HepG2 (cell line): ENCODE measurements around the gene GOLGB1. TPM values are rescaled to one million over a fixed set of nuclear protein-coding genes. Genes with fewer than 3 reads are reported as not detected.

Experiments used
- ATAC-seq: fragments of 200-7000 bp; cut with Tn5 transposase; 3 replicates; pipeline ENCODE4 v1.9.1; 2020; ENCODE audit warnings: mild to moderate bottlenecking, moderate library complexity
- BruUV-seq: library from RNA; stranded (reverse); fragments of 400-500 nt; replicated peaks from 2 replicates; lab custom pipeline; 2021; lab: Mats Ljungman, UMichigan
- CTCF ChIA-PET: fragments of 300-600 bp; formaldehyde crosslinking; extraction: SDS; loops from one replicate; lab custom pipeline; 2021; ENCODE audit warnings: low total read pairs, inconsistent platforms, low intra/inter-chr PET ratio; lab: Yijun Ruan, JAX
- POLR2A ChIA-PET: fragments of 350-600 bp; sonication (Branson Sonifier 250); formaldehyde crosslinking; loops from one replicate; lab custom pipeline; 2020; ENCODE audit warnings: antibody characterized with exemption, inconsistent platforms; lab: Yijun Ruan, JAX
- DNase-seq: peaks from one replicate; pipeline ENCODE4 v3.0.0-alpha.2; 2015; ENCODE audit warnings: low spot score
- FAIRE-seq: peaks from 3 replicates; lab custom pipeline; 2011; peaks lifted over from hg19 to GRCh38; lab: Jason Lieb, UNC
- H2AFZ ChIP-seq: one replicate; pipeline ENCODE4 v1.6.1; 2011; ENCODE audit warnings: low read length, inconsistent platforms
- H3K27ac ChIP-seq: fragments of 300-600 bp; 3 replicates; pipeline ENCODE4 v1.8.0; 2011; ENCODE audit warnings: mixed run types, mild to moderate bottlenecking, mixed read lengths, low read length, inconsistent platforms; ENCODE audit not compliant: insufficient read depth; ENCODE audit errors: extremely low read length
- H3K27me3 ChIP-seq, 2 experiments: fragments of 200-600 bp in 1 of 2; 2 replicates in 1 of 2; 3 replicates in 1 of 2; pipeline versions ENCODE4 v1.6.0 to v1.8.0; 2011; ENCODE audit warnings: low read length in 2 of 2, mild to moderate bottlenecking in 2 of 2, moderate library complexity in 2 of 2, inconsistent platforms in 1 of 2; ENCODE audit not compliant: insufficient read depth in 2 of 2, control insufficient read depth in 1 of 2
- H3K36me3 ChIP-seq, 2 experiments: fragments of 200-600 bp in 1 of 2; replicated peaks in 1 of 2; 2 replicates in 1 of 2; 3 replicates in 1 of 2; pipeline versions ENCODE4 v1.5.1 to v1.8.0; 2011; ENCODE audit warnings: low read length in 2 of 2, inconsistent platforms in 1 of 2; ENCODE audit not compliant: insufficient read depth in 2 of 2, control insufficient read depth in 1 of 2
- H3K4me1 ChIP-seq: 2 replicates; pipeline ENCODE4 v1.5.1; 2012; ENCODE audit warnings: low read length, inconsistent platforms; ENCODE audit not compliant: insufficient read depth
- H3K4me2 ChIP-seq: 2 replicates; pipeline ENCODE4 v1.6.0; 2011; ENCODE audit warnings: low read depth, low read length, inconsistent platforms
- H3K4me3 ChIP-seq, 3 experiments: fragments of 200-600 bp in 1 of 3; sonication (generic), shearing (Covaris generic) in 1 of 3; replicated peaks in 1 of 3; 2 replicates each; pipeline ENCODE4 v1.5.1; 2011 to 2016; ENCODE audit warnings: low read length in 3 of 3, inconsistent platforms in 2 of 3, low read depth in 2 of 3, mild to moderate bottlenecking in 2 of 3, control low read depth in 1 of 3, mixed read lengths in 1 of 3; ENCODE audit not compliant: insufficient read depth in 1 of 3
- H3K79me2 ChIP-seq: one replicate; pipeline ENCODE4 v1.6.1; 2011; ENCODE audit warnings: low read length, inconsistent platforms; ENCODE audit not compliant: insufficient read depth
- H3K9ac ChIP-seq: 2 replicates; pipeline ENCODE4 v1.6.0; 2011; ENCODE audit warnings: mild to moderate bottlenecking, low read depth, low read length, inconsistent platforms; ENCODE audit not compliant: insufficient read depth
- H3K9me3 ChIP-seq: 2 replicates; pipeline ENCODE4 v1.5.1; 2012; ENCODE audit warnings: mild to moderate bottlenecking, low read length
- H4K20me1 ChIP-seq: 2 replicates; pipeline ENCODE4 v1.6.0; 2011; ENCODE audit warnings: inconsistent platforms, mild to moderate bottlenecking, low read length, moderate library complexity; ENCODE audit not compliant: insufficient read depth
- HNRNPK ChIP-seq: fragments of 200-400 bp; formaldehyde crosslinking; IDR thresholded peaks from 2 replicates; pipeline ENCODE4 v1.6.1; 2018; ENCODE audit warnings: low read length, low read depth, moderate library complexity, mild to moderate bottlenecking; ENCODE audit not compliant: poor library complexity, severe bottlenecking
- HNRNPLL ChIP-seq: fragments of 200-400 bp; formaldehyde crosslinking; IDR thresholded peaks from 2 replicates; pipeline ENCODE4 v1.6.1; 2017; ENCODE audit warnings: mild to moderate bottlenecking, low read depth, low read length; ENCODE audit not compliant: poor library complexity, severe bottlenecking
- HOXD1 ChIP-seq: sonication (generic); formaldehyde crosslinking; IDR thresholded peaks from 2 replicates; pipeline ENCODE4 v1.5.0; 2020; ENCODE audit warnings: missing genetic modification reagents
- POLR2AphosphoS5 ChIP-seq: IDR thresholded peaks from 2 replicates; pipeline ENCODE4 v1.6.1; 2012; ENCODE audit warnings: low read depth, low read length
- SNRNP70 ChIP-seq: fragments of 200-400 bp; formaldehyde crosslinking; IDR thresholded peaks from 2 replicates; pipeline ENCODE4 v1.6.1; 2017; ENCODE audit warnings: mild to moderate bottlenecking, low read depth, low read length, moderate library complexity
- ZNF281 ChIP-seq: sonication (generic); formaldehyde crosslinking; IDR thresholded peaks from 2 replicates; pipeline ENCODE4 v1.4.0; 2020; ENCODE audit warnings: missing genetic modification reagents, borderline replicate concordance
- ZSCAN29 ChIP-seq: sonication (generic); formaldehyde crosslinking; conservative IDR thresholded peaks from 2 replicates; pipeline ENCODE4 v1.4.0; 2020; ENCODE audit warnings: mild to moderate bottlenecking, missing genetic modification reagents
- in situ Hi-C: cut with HindIII; loops from 2 replicates; pipeline ENCODE4 v1.10.0; 2017; ENCODE audit warnings: low pct_unique_long_range_greater_than_20kb; ENCODE audit not compliant: extremely low pct_ligation_motif_present
- intact Hi-C: fragments of 100-400 bp; cut with micrococcal nuclease; formaldehyde crosslinking; loops from one replicate; pipeline ENCODE4 v1.10.0; 2022; ENCODE audit not compliant: unreplicated experiment
- polyA plus RNA-seq, 8 experiments: library from polyadenylated mRNA; depleted of rRNA in 3 of 8; stranded (reverse) in 7 of 8; unstranded in 1 of 8; fragments of >200 nt; fragmentation: Illumina TruSeq in 4 of 8; extraction: Trizol in 4 of 8; gene quantifications; 2 replicates each; pipeline versions ENCODE4 v1.2.1 to v1.2.3, GENCODE V29; 2011 to 2016; ENCODE audit warnings: low read depth in 4 of 8, missing spikeins in 1 of 8, mixed read lengths in 1 of 8; ENCODE audit not compliant: insufficient read depth in 1 of 8
- total RNA-seq, 5 experiments: library from RNA; depleted of rRNA; stranded (reverse); fragments of >200 nt; fragmentation: Illumina TruSeq; extraction: Trizol; gene quantifications; 2 replicates each; pipeline ENCODE4 v1.2.3, GENCODE V29; 2016; ENCODE audit warnings: low read depth in 1 of 5

GOLGB1 gene
- total and polyA plus RNA-seq, 2 of the 13 experiments (the other 11 are each of a cell fraction or from before 2014, with no cell fraction given) = 13.1 to 39.5 TPM

- in situ Hi-C loops = no loop called here
- H3K27ac ChIP-seq = no peak overlapping the region
- H3K4me1 ChIP-seq = 0 out of 2 replicates have a peak, but pooled peaks cover 9% of the 10 kb centered on the region
- no peak overlapping the region for H2AFZ ChIP-seq
- H3K9me3 ChIP-seq = no peaks in the 10 kb centered on the region
- no peak for ATAC-seq
- POLR2A ChIA-PET = no interaction called here
- H3K79me2 ChIP-seq = no peaks in the 10 kb centered on the region
- FAIRE-seq = no peak
- no peaks in the 10 kb centered on the region for H3K27me3 ChIP-seq
- no peak overlapping the region for H3K4me3 ChIP-seq
- intact Hi-C loops = no loop called here
- H4K20me1 ChIP-seq = no peaks in the 10 kb centered on the region
- H3K36me3 ChIP-seq = peaks cover 13 to 72% of the 10 kb centered on the region in 2 experiments
- CTCF ChIA-PET = no interaction called here
- BruUV-seq = no TSS peak
- H3K4me2 ChIP-seq = no peak overlapping the region
- H3K9ac ChIP-seq = no peak overlapping the region
- TF ChIP-seq ZNF281 (CRISPR knock-in tag) (no peak), ZSCAN29 (CRISPR knock-in tag) (no peak), HNRNPLL (no peak), SNRNP70 (no peak), HNRNPK (peak; percentile 57), POLR2AphosphoS5 (no peak), HOXD1 (CRISPR knock-in tag) (no peak)
- no peak for DNase-seq
Observed at GRCh38 chr3:121670676-121671075, 78.9 kb downstream of the GOLGB1 start.
